MM.1S (cell line): Measurements from ENCODE around the gene SOWAHB.

Source experiments
- CTCF ChIP-seq: fragments of 300-600 bp; sonication (generic); IDR thresholded peaks from 2 replicates; pipeline ENCODE4 v1.5.1; 2016; ENCODE audit warnings: antibody characterized with exemption, low read length, mixed read lengths
- EZH2 ChIP-seq: fragments of 300-600 bp; sonication (generic); optimal IDR thresholded peaks from 2 replicates; pipeline ENCODE3; 2017; ENCODE audit warnings: low read depth, mild to moderate bottlenecking, antibody characterized with exemption, low read length, mixed read lengths
- EZH2phosphoT487 ChIP-seq: fragments of 300-600 bp; sonication (generic); IDR thresholded peaks from 2 replicates; pipeline ENCODE4 v1.6.1; 2018; ENCODE audit warnings: antibody characterized with exemption, low read length

- no peak for TF ChIP-seq EZH2
- TF ChIP-seq CTCF, result no peak
- no peak for TF ChIP-seq EZH2phosphoT487
Measured at GRCh38 chr4:76920715-76921114, 22.8 kb upstream of the SOWAHB start.
